ENCODE data around the gene ANXA1. TPM values are rescaled to one million over a fixed set of nuclear protein-coding genes. Genes with fewer than 3 reads are reported as not detected.

Gene ANXA1
- total RNA-seq, 1 experiment from 2014 or later, result 731 TPM

DNA sequence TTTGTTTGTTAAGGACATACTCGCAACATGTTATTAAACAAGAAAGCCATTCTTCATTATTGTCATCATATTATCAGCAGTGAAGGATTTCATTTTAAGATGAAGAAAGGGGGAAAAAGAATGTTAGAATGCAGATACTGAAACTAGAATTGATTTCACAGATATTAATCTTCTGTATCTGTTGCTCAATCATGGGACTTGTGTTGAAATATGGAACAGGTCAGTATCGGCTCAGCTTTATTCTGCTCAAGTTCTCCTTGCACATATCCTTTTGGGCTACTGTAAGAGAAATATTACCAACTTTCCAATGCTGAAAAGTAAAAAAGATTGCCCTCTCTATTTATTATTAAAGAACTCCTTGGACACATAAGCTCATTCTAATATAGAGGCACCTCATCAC, 13.8 kb upstream of the ANXA1 start:
- DNase-seq (ENCODE audit: unreplicated experiment), result peak; percentile 56
- peaks cover 24% of the 10 kb centered on the region for H3K4me1 Mint-ChIP-seq (ENCODE audit: insufficient read depth, unreplicated experiment)
- peak overlapping the region; percentile 56 for H3K4me3 Mint-ChIP-seq (ENCODE audit: unreplicated experiment)
- ChIA-PET CTCF (interaction anchor here (1.1 kb wide), 2 partner anchors 15 to 30 kb away, joined by 3 to 5 read pairs; no protein-coding TSS in a partner anchor), POLR2A (interaction anchor here (0.6 to 3.2 kb wide), 13 partner anchors 10 to 1227 kb away, joined by 3 to 66 read pairs (median 6); partner anchors contain the start of genes ABHD17B, ANXA1, C9orf85 and ZFAND5)
- BruUV-seq (replicated peaks), result no TSS peak
- no peaks in the 10 kb centered on the region for H3K36me3 Mint-ChIP-seq (ENCODE audit: insufficient read depth, unreplicated experiment)
- TF ChIP-seq, protein P1, sequence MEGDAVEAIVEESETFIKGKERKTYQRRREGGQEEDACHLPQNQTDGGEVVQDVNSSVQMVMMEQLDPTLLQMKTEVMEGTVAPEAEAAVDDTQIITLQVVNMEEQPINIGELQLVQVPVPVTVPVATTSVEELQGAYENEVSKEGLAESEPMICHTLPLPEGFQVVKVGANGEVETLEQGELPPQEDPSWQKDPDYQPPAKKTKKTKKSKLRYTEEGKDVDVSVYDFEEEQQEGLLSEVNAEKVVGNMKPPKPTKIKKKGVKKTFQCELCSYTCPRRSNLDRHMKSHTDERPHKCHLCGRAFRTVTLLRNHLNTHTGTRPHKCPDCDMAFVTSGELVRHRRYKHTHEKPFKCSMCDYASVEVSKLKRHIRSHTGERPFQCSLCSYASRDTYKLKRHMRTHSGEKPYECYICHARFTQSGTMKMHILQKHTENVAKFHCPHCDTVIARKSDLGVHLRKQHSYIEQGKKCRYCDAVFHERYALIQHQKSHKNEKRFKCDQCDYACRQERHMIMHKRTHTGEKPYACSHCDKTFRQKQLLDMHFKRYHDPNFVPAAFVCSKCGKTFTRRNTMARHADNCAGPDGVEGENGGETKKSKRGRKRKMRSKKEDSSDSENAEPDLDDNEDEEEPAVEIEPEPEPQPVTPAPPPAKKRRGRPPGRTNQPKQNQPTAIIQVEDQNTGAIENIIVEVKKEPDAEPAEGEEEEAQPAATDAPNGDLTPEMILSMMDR (IDR thresholded peaks at IDR 0.05; ENCODE audit: unreplicated experiment), result no peak
- intact Hi-C loops (cut with micrococcal nuclease), result no loop called here
- no peaks in the 10 kb centered on the region for H3K9me3 Mint-ChIP-seq (ENCODE audit: unreplicated experiment)
- peak overlapping the region; percentile 7 for H3K27ac Mint-ChIP-seq (ENCODE audit: low read depth, unreplicated experiment)
- H3K27me3 Mint-ChIP-seq (ENCODE audit: insufficient read depth, unreplicated experiment), result no peaks in the 10 kb centered on the region

DNA sequence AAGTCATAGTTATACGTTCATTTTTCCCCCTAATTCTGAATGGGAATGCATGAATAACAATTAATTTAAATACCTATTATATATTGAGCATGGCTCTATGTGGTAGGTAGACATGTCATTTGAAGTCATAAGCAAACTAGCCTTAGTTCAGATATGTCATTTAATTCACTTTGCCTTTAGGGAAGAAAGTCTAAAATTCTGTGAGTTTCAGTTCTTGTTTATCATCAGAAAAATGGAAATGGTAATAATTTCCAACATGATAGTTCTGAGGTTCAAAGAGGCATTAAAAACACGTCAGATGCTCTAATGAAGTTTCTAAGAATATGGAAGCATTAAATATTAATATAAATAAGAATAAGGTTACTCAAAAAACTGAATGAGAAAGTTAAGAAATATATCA, 13.1 kb upstream of the ANXA1 start:
- intact Hi-C loops (cut with micrococcal nuclease), result no loop called here
- POLR2A ChIA-PET, result interaction anchor here (0.6 to 3.2 kb wide), 7 partner anchors 9 to 1227 kb away, joined by 3 to 66 read pairs (median 6); partner anchors contain the start of genes ABHD17B, ANXA1, C9orf85 and ZFAND5
- H3K36me3 Mint-ChIP-seq (ENCODE audit: insufficient read depth, unreplicated experiment), result no peaks in the 10 kb centered on the region
- DNase-seq (ENCODE audit: unreplicated experiment), result no peak
- no peak overlapping the region for H3K4me3 Mint-ChIP-seq (ENCODE audit: unreplicated experiment)
- no TSS peak for BruUV-seq (replicated peaks)
- TF ChIP-seq, protein P1 (IDR thresholded peaks at IDR 0.05; ENCODE audit: unreplicated experiment), result no peak
- H3K27me3 Mint-ChIP-seq (ENCODE audit: insufficient read depth, unreplicated experiment), result no peaks in the 10 kb centered on the region
- H3K9me3 Mint-ChIP-seq (ENCODE audit: unreplicated experiment), result no peaks in the 10 kb centered on the region
- no peak overlapping the region for H3K27ac Mint-ChIP-seq (ENCODE audit: low read depth, unreplicated experiment)
- CTCF ChIA-PET, result interaction anchor here (1.1 kb wide), 1 partner anchor 31 kb away, joined by 3 read pairs; no protein-coding TSS in a partner anchor
- peaks cover 30% of the 10 kb centered on the region for H3K4me1 Mint-ChIP-seq (ENCODE audit: insufficient read depth, unreplicated experiment)

DNA sequence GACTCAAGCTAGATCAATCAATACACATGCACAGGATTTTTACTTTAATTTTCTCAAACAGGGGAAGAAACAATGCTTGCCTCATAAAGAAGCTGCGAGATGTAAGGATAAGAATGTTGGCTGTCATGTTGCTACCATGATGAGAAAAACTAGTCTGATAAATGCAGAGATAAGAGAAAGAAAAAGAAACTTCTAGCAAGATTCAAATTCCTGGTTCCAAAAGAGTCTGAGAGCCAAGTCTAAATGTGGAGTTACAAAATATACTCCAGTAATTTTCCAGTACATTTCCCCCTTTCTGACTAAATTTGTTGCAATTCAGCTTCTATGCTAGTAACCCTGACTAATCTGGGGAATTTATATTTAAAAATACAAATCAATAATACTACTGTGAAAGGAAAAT, 10.4 kb upstream of the ANXA1 start:
- Mint-ChIP-seq H3K27me3 (ENCODE audit: insufficient read depth, unreplicated experiment) (no peaks in the 10 kb centered on the region), H3K27ac (ENCODE audit: low read depth, unreplicated experiment) (no peak overlapping the region), H3K4me1 (ENCODE audit: insufficient read depth, unreplicated experiment) (peaks cover 48% of the 10 kb centered on the region), H3K36me3 (ENCODE audit: insufficient read depth, unreplicated experiment) (no peaks in the 10 kb centered on the region), H3K9me3 (ENCODE audit: unreplicated experiment) (no peaks in the 10 kb centered on the region), H3K4me3 (ENCODE audit: unreplicated experiment) (no peak overlapping the region)
- TF ChIP-seq, protein P1 (IDR thresholded peaks at IDR 0.05; ENCODE audit: unreplicated experiment), result no peak
- DNase-seq (ENCODE audit: unreplicated experiment), result no peak
- intact Hi-C loops (cut with micrococcal nuclease), result no loop called here
- BruUV-seq (replicated peaks), result no TSS peak
- ChIA-PET CTCF (interaction anchor here (0.9 kb wide), 1 partner anchor 11 kb away, joined by 6 read pairs; the partner anchor contains the start of gene ANXA1), POLR2A (interaction anchor here (1.4 to 5.5 kb wide), 2 partner anchors 11 to 16 kb away, joined by 3 to 39 read pairs; partner anchors contain the start of gene ANXA1)

DNA sequence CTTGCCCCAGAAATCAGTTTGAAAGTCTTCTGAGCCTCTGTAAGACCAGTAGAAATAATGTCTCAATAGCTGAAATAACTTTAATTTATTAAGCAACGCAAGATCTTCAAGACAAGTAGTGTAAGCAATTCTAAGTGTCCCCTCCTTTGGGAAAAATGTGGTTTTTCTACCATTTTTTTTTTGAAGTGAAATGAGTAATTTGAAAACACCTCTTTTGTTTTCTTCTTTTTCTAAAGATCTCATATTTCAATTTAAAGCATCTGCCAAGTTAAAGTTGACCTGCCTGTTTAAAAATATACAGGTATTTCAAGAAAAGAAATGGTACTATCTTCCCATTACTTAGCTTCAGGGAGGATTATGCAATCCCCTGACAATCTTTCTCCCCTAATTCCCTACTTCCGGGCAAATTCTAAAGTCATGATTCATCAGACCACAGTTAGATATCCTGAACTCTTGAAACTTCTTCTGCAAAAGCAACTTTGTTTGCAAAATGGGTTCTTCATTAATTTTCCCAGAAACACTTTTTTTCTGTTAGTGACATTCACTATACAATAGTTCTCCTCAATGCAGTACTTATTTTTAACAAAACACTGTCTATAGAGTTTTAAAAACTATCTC, 7.8 kb upstream of the ANXA1 start:
- TF ChIP-seq, protein P1 (IDR thresholded peaks at IDR 0.05; ENCODE audit: unreplicated experiment), result no peak

More for the DNA sequence above, 7.8 kb upstream of the ANXA1 start:
- DNase-seq (ENCODE audit: unreplicated experiment), result peak; percentile 93
- no TSS peak for BruUV-seq (replicated peaks)
- ChIA-PET POLR2A (interaction anchor here (0.9 to 7.8 kb wide), 6 partner anchors 8 to 778 kb away, joined by 3 to 183 read pairs (median 18); partner anchors contain the start of genes ANXA1 and ZFAND5), CTCF (interaction anchor here (0.8 to 1.9 kb wide), 3 partner anchors 9 to 65 kb away, joined by 3 to 4 read pairs (median 4); no protein-coding TSS in a partner anchor)
- Mint-ChIP-seq H3K4me1 (ENCODE audit: insufficient read depth, unreplicated experiment) (peaks cover 43% of the 10 kb centered on the region), H3K4me3 (ENCODE audit: unreplicated experiment) (no peak overlapping the region), H3K9me3 (ENCODE audit: unreplicated experiment) (no peaks in the 10 kb centered on the region), H3K27me3 (ENCODE audit: insufficient read depth, unreplicated experiment) (no peaks in the 10 kb centered on the region), H3K36me3 (ENCODE audit: insufficient read depth, unreplicated experiment) (no peaks in the 10 kb centered on the region), H3K27ac (ENCODE audit: low read depth, unreplicated experiment) (peak overlapping the region; percentile 32)
- intact Hi-C loops (cut with micrococcal nuclease), result no loop called here
